Umbilical cord (tissue), 2 donors: ENCODE measurements around the gene ZFP90. TPM values are rescaled to one million over a fixed set of nuclear protein-coding genes. Genes with fewer than 3 reads are reported as not detected.
A peak's percentile ranks its signal among the peaks of the same experiment; 100 is the strongest.

Experiments
- DNase-seq: peaks from one replicate; pipeline ENCODE4 v3.0.0-alpha.2; 2015; ENCODE audit warnings: low spot score
- total RNA-seq: library from RNA; depleted of rRNA; stranded (reverse); fragments of >200 nt; gene quantifications from one replicate; pipeline ENCODE4 v1.2.3, GENCODE V29; 2014; ENCODE audit warnings: low replicate concordance; ENCODE audit not compliant: insufficient read depth

ZFP90 gene
- total RNA-seq, 1 donor from 2014 or later: 24.6 TPM

GRCh38 chr16:68577352-68577853 lies 38.3 kb downstream of the ZFP90 start:
- no peak for DNase-seq

DNA sequence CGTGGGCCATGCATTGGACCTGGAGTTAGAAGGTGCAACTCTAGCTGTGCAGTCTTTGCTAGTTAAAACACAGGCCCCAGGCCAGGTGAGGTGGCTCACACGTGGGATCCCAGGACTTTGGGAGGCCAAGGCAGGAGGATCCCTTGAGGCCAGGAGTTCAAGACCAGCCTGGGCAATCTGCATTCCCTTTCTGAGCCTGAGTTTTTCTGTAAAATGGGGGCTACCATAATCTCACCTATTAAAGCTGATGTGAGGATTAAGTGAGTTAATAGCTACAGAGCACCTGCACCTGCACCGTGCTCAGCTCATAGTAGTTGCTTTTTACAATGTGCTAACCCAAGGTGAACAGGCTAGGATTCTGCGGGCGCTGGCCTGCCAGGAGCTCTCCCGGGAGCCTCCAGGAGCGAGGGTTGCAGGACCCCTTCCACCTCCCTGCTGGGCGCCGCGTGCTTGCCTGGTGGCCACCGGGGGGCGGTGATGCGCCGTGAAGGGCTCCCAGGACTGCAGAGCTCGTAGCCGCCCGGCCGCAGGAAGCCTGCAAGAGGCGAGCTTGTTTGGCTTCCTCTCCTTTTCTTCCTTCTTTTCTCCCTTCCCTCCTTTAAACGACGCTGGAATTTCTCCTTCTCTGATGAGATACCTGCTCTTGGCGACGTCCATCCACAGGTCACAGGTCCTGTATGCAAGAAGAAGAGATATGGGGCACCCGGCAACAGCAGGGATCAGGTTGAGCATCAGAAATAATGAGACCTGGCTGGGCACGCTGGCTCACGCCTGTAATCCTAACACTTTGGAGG lies 51.3 kb downstream of the ZFP90 start:
- peak; percentile 58 for DNase-seq

- DNase-seq: no peak
These were observed 53.6 kb downstream of the ZFP90 start for GRCh38 chr16:68592466-68593337.

DNA sequence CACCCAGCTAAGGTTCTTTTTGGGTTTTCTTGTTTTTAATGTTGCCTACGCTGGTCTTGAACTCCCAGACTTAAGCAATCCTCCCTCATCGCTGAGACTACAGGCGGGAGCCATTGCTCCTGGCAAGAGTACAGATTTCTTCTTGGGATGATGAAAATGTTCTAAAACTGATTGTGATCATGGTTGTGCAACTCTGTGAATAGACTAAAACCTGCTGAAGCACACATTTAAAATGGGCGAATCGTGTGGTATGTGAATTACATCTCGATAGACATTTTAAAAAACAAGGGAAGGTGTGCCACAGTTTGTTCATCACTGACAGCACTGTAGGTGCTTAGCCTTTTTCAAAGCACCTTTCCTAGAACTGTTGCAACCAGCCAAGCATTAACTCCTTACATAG lies 57.2 kb downstream of the ZFP90 start:
- DNase-seq: no peak

DNA sequence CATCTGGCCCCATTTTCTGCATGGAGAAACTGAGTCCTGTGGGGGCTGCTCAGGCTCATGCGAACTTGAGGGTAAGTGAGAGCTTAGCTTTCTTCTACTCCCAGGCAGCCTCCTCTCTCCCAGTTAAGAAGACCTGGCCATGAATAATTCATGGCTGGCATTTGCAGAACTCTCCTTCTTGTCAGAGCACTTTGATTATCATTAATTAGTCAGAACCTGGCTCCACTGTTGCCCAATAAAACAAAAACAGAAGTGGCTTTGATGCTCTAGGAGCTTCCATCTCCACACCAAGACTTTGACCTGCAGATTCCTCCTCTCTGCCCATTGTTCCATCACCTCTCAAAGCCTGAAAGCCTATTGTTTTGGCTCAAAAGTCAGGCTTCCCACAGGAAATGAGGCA lies 60.5 kb downstream of the ZFP90 start:
- no peak for DNase-seq

- no peak for DNase-seq
These were observed 66.7 kb downstream of the ZFP90 start for GRCh38 chr16:68605746-68606145.

- DNase-seq: no peak
These were observed 68.4 kb downstream of the ZFP90 start for GRCh38 chr16:68607443-68607842.

DNA sequence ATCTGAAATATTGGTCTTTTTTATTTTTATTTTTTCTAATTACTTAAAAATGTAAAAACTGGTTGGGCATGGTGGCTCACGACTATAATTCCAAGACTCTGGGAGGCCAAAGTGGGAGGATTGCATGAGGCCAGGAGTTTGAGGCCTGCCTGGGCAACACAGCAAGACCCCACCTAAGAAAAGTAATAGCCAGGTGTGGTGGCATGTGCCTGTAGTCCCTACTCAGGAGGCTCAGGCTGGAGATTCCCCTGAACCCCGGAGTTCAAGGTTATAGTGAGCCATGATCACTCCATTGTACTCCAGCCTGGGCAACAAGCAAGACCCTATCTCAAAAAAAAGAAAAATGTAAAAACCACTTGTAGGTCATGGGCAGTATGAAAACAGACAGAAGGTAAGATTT lies 69.2 kb downstream of the ZFP90 start:
- no peak for DNase-seq

GRCh38 chr16:68612996-68613395 lies 73.9 kb downstream of the ZFP90 start:
- DNase-seq: no peak

DNA sequence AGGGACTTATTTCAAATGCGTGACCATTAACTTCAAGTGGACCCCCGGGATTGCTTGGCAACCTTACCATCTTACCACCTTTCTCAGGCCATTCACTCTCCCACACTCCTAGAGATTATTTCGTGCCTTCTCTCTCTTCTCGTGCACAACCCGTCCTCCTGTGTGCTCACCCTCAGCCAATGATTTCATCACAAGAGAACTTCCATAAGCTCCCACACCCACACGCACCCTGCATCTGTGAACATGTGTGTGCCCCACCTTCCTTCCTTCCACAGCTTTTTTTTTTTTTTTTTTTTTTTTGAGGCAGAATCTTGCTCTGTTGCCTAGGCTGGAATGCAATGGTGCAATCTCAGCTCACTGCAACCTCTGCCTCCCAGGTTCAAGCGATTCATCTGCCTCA lies 78.6 kb downstream of the ZFP90 start:
- no peak for DNase-seq

Other genes with a start within 250 kb of the ZFP90 start
- 7.9 TPM for gene SLC7A6OS, start 228.3 kb upstream of the ZFP90 start, total RNA-seq
- gene PRMT7, start 228.3 kb upstream of the ZFP90 start, total RNA-seq: 92.2 TPM
- gene SMPD3, start 90.8 kb upstream of the ZFP90 start, total RNA-seq: 0.48 TPM
- 38.5 TPM for gene CDH3, start 106.0 kb downstream of the ZFP90 start, total RNA-seq
- 15.9 TPM for gene CDH1, start 198.0 kb downstream of the ZFP90 start, total RNA-seq